ENCODE results near the gene DOCK3. TPM values are rescaled to one million over a fixed set of nuclear protein-coding genes. Genes with fewer than 3 reads are reported as not detected.

The DOCK3 gene
- total and polyA plus RNA-seq, 2 donors (not counting 3 experiments of a cell fraction or from before 2014, with no cell fraction given): 0.08 to 0.13 TPM

GRCh38 chr3:51243924-51244323 is 569.2 kb downstream of the DOCK3 start:
- intact Hi-C loops (cut with micrococcal nuclease): no loop called here
- Histone ChIP-seq H3K79me2 (ENCODE audit: control insufficient read depth, insufficient read depth, low read length) (no peaks in the 10 kb centered on the region), H3K9ac (replicated peaks; ENCODE audit: extremely low read depth, insufficient read depth, low read length) (no peak overlapping the region), H2AFZ (ENCODE audit: low read depth, low read length) (no peak overlapping the region), H3K27ac (ENCODE audit: insufficient read depth, low read depth, low read length) (no peak overlapping the region), H3K4me3 (replicated peaks in 1 of 3; ENCODE audit: insufficient read depth in 1 of 3, low read depth in 1 of 3, low read length in 3 of 3) (no peak overlapping the region), H3K4me1 (ENCODE audit: control insufficient read depth, extremely low read depth, insufficient read depth, low read length) (no peaks in the 10 kb centered on the region), H3K36me3 (ENCODE audit: control insufficient read depth in 2 of 2, extremely low read depth in 1 of 2, insufficient read depth in 2 of 2, low read length in 2 of 2) (no peaks in the 10 kb centered on the region), H3K27me3 (ENCODE audit: control insufficient read depth in 2 of 2, insufficient read depth in 2 of 2, low read length in 2 of 2) (no peaks in the 10 kb centered on the region), H3K9me3 (replicated peaks; ENCODE audit: control insufficient read depth, insufficient read depth, low read length) (no peaks in the 10 kb centered on the region), H3K4me2 (ENCODE audit: insufficient read depth, low read length) (no peak overlapping the region), H4K20me1 (replicated peaks; ENCODE audit: control insufficient read depth, extremely low read depth, insufficient read depth, low read length) (no peaks in the 10 kb centered on the region), H3K9me1 (replicated peaks; ENCODE audit: control insufficient read depth, extremely low read depth, insufficient read depth, low read length) (no peaks in the 10 kb centered on the region)
- CTCF ChIA-PET: no interaction called here
- DNase-seq (ENCODE audit: low read depth, low spot score): no peak
- POLR2A ChIA-PET: no interaction called here
- FAIRE-seq: no peak
- dilution Hi-C loops (cut with MboI; ENCODE audit: extremely low pct_ligation_motif_present, low sequenced_read_pairs): no loop called here
- BruUV-seq (replicated peaks): no TSS peak
- TF ChIP-seq MYC (IDR thresholded peaks at IDR 0.05; ENCODE audit: low read depth, low read length): no peak

- Histone ChIP-seq H4K20me1 (replicated peaks; ENCODE audit: control insufficient read depth, extremely low read depth, insufficient read depth, low read length) (no peaks in the 10 kb centered on the region), H3K9me1 (replicated peaks; ENCODE audit: control insufficient read depth, extremely low read depth, insufficient read depth, low read length) (no peaks in the 10 kb centered on the region), H3K36me3 (ENCODE audit: control insufficient read depth in 2 of 2, extremely low read depth in 1 of 2, insufficient read depth in 2 of 2, low read length in 2 of 2) (no peaks in the 10 kb centered on the region), H3K27ac (ENCODE audit: insufficient read depth, low read depth, low read length) (no peak overlapping the region), H3K27me3 (ENCODE audit: control insufficient read depth in 2 of 2, insufficient read depth in 2 of 2, low read length in 2 of 2) (no peaks in the 10 kb centered on the region), H3K9me3 (replicated peaks; ENCODE audit: control insufficient read depth, insufficient read depth, low read length) (no peaks in the 10 kb centered on the region), H3K79me2 (ENCODE audit: control insufficient read depth, insufficient read depth, low read length) (no peaks in the 10 kb centered on the region), H3K4me3 (replicated peaks in 1 of 3; ENCODE audit: insufficient read depth in 1 of 3, low read depth in 1 of 3, low read length in 3 of 3) (no peak overlapping the region), H3K4me1 (ENCODE audit: control insufficient read depth, extremely low read depth, insufficient read depth, low read length) (no peaks in the 10 kb centered on the region), H3K9ac (replicated peaks; ENCODE audit: extremely low read depth, insufficient read depth, low read length) (no peak overlapping the region), H2AFZ (ENCODE audit: low read depth, low read length) (no peak overlapping the region), H3K4me2 (ENCODE audit: insufficient read depth, low read length) (no peak overlapping the region)
- no peak for DNase-seq (ENCODE audit: low read depth, low spot score)
- intact Hi-C loops (cut with micrococcal nuclease) (no loop called here), dilution Hi-C loops (cut with MboI; ENCODE audit: extremely low pct_ligation_motif_present, low sequenced_read_pairs) (no loop called here)
- ChIA-PET POLR2A (no interaction called here), CTCF (no interaction called here)
- TF ChIP-seq EZH2 (IDR thresholded peaks at IDR 0.05; ENCODE audit: borderline replicate concordance, low read depth, low read length, severe bottlenecking): no peak
- TF ChIP-seq JUN (IDR thresholded peaks at IDR 0.05; ENCODE audit: borderline replicate concordance, insufficient read depth, insufficient read length, low read depth): no peak
- TF ChIP-seq CTCF (IDR thresholded peaks at IDR 0.05; ENCODE audit: extremely low read depth in 1 of 2, insufficient read depth in 1 of 2, low read depth in 1 of 2, low read length in 2 of 2): no peak
- TF ChIP-seq MYC (IDR thresholded peaks at IDR 0.05; ENCODE audit: low read depth, low read length): no peak
- TF ChIP-seq POLR2A (IDR thresholded peaks at IDR 0.05; ENCODE audit: low read depth, low read length): no peak
- no peak for TF ChIP-seq GATA2 (IDR thresholded peaks at IDR 0.05; ENCODE audit: insufficient read depth, insufficient read length, low read depth, low read length)
- BruUV-seq (replicated peaks): no TSS peak
- FAIRE-seq: no peak
These were observed 571.1 kb downstream of the DOCK3 start for GRCh38 chr3:51245867-51246266.

Data from endothelial cell of umbilical vein (primary cell).